Panc1 (cell line): ENCODE measurements around the gene RRM1. TPM values are rescaled to one million over a fixed set of nuclear protein-coding genes. Genes with fewer than 3 reads are reported as not detected.

Source experiments
- ATAC-seq: fragments of 200-7000 bp; cut with Tn5 transposase; 2 replicates; pipeline ENCODE4 v1.9.1; 2020; ENCODE audit warnings: mild to moderate bottlenecking, moderate library complexity
- BruUV-seq: library from RNA; stranded (reverse); fragments of 400-500 nt; replicated peaks from 2 replicates; lab custom pipeline; 2021; lab: Mats Ljungman, UMichigan
- CTCF ChIA-PET: fragments of 300-600 bp; sonication (Branson Sonifier 250); formaldehyde crosslinking; loops from one replicate; lab custom pipeline; 2022; ENCODE audit warnings: antibody characterized with exemption; lab: Charles Lee
- POLR2A ChIA-PET: fragments of 300-600 bp; sonication (Branson Sonifier 250); formaldehyde crosslinking; loops from one replicate; lab custom pipeline; 2022; ENCODE audit warnings: antibody characterized with exemption; lab: Charles Lee
- DNase-seq: peaks from one replicate; pipeline ENCODE4 v3.0.0-alpha.2; 2010; ENCODE audit warnings: low read depth, low spot score
- H3K27ac ChIP-seq: 2 replicates; pipeline ENCODE4 v1.5.1; 2011; ENCODE audit warnings: mild to moderate bottlenecking, low read length, inconsistent platforms
- H3K27me3 ChIP-seq: fragments of 200-500 bp; sonication (Bioruptor generic); 2 replicates; pipeline ENCODE4 v1.6.0; 2014; ENCODE audit warnings: low read length, inconsistent platforms; ENCODE audit not compliant: control insufficient read depth, insufficient read depth
- H3K36me3 ChIP-seq: fragments of 200-500 bp; sonication (Bioruptor generic); 2 replicates; pipeline ENCODE4 v1.5.1; 2014; ENCODE audit warnings: inconsistent platforms, mild to moderate bottlenecking, low read length, moderate library complexity; ENCODE audit not compliant: control insufficient read depth, insufficient read depth
- H3K4me1 ChIP-seq: 2 replicates; pipeline ENCODE4 v1.5.1; 2011; ENCODE audit warnings: inconsistent platforms, mild to moderate bottlenecking, low read length, moderate library complexity; ENCODE audit not compliant: control insufficient read depth, insufficient read depth
- H3K4me3 ChIP-seq, 2 experiments: 2 replicates each; pipeline ENCODE4 v1.5.1; 2011 to 2012; ENCODE audit warnings: low read depth in 2 of 2, low read length in 2 of 2, mild to moderate bottlenecking in 2 of 2, inconsistent platforms in 1 of 2, moderate library complexity in 1 of 2
- H3K9me3 ChIP-seq: fragments of 200-500 bp; sonication (Bioruptor generic); 2 replicates; pipeline ENCODE4 v1.5.1; 2014; ENCODE audit warnings: low read depth, mild to moderate bottlenecking, inconsistent platforms, low read length, moderate library complexity; ENCODE audit not compliant: control insufficient read depth, insufficient read depth
- POLR2AphosphoS5 ChIP-seq: IDR thresholded peaks from 2 replicates; pipeline ENCODE4 v1.6.1; 2012; ENCODE audit warnings: mild to moderate bottlenecking, low read depth, low read length, moderate library complexity
- SIN3A ChIP-seq: IDR thresholded peaks from 2 replicates; pipeline ENCODE4 v1.6.1; 2012; ENCODE audit warnings: low read depth, mild to moderate bottlenecking, low read length, moderate library complexity, borderline replicate concordance; ENCODE audit not compliant: insufficient read depth
- TCF7L2 ChIP-seq: IDR thresholded peaks from 2 replicates; pipeline ENCODE4 v1.6.1; 2011; ENCODE audit warnings: mild to moderate bottlenecking, low read depth, low read length, inconsistent platforms
- in situ Hi-C: cut with HindIII; loops from 2 replicates; pipeline ENCODE4 v1.10.0; 2016; ENCODE audit warnings: low sequenced_read_pairs, low pct_unique_long_range_greater_than_20kb
- intact Hi-C: fragments of 100-400 bp; cut with micrococcal nuclease; formaldehyde crosslinking; loops from one replicate; pipeline ENCODE4 v1.10.0; 2022; ENCODE audit not compliant: unreplicated experiment
- total RNA-seq: library from RNA; stranded (reverse); gene quantifications from one replicate; pipeline ENCODE4 v1.2.1, GENCODE V29; 2021; ENCODE audit not compliant: unreplicated experiment
- TF ChIP-seq, protein P1 (sequence below), 2 experiments: IDR thresholded peaks; 2 replicates each; pipeline ENCODE4 v1.6.1; 2011 to 2012; ENCODE audit warnings: low read depth in 2 of 2, control low read depth in 1 of 2, low read length in 1 of 2, mild to moderate bottlenecking in 1 of 2, moderate library complexity in 1 of 2; ENCODE audit not compliant: insufficient read depth in 1 of 2
- TF ChIP-seq, protein P2 (sequence below): fragments of 450-650 bp; IDR thresholded peaks from 2 replicates; pipeline ENCODE4 v1.5.1; 2017; ENCODE audit warnings: mild to moderate bottlenecking

RRM1 gene
- total RNA-seq, 1 experiment from 2014 or later, result 143 TPM

DNA sequence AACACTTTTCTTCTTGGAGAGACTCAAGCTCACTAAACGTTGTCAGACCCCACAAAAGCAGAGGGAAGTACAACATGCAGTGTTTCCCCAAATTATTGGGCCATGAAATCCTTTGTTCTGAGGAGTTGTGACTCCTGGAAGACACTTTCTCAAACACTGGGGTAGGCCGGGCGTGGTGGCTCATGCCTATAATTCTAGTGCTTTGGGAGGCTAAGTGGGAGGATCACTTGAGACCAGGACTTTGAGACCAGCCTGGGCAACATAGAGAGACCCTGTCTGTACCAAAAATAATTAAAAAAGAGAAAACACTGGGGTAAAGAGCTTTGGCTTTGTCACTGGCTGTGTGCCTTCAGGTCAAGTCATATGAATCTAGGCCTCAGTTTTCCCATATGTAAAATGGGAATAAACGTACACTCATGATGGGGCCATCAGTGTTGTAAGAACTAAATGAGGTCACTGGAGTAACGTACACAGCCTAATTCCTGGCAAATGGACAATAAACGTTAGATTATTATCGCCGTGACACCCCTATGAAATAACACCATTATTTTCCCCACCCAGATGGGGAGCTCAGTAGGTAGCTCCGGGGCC is 92.0 kb downstream of the RRM1 start:
- H3K36me3 ChIP-seq, result no peaks in the 10 kb centered on the region
- ATAC-seq, result no peak
- H3K27me3 ChIP-seq, result peaks cover 6% of the 10 kb centered on the region; the same call in 1 of the 2 replicates
- CTCF ChIA-PET, result interaction anchor here (0.8 to 3.3 kb wide), 6 partner anchors 8 to 365 kb away, joined by 3 to 38 read pairs (median 6); no protein-coding TSS in a partner anchor
- POLR2A ChIA-PET, result no interaction called here
- H3K9me3 ChIP-seq, result no peaks in the 10 kb centered on the region
- TF ChIP-seq, protein P1, sequence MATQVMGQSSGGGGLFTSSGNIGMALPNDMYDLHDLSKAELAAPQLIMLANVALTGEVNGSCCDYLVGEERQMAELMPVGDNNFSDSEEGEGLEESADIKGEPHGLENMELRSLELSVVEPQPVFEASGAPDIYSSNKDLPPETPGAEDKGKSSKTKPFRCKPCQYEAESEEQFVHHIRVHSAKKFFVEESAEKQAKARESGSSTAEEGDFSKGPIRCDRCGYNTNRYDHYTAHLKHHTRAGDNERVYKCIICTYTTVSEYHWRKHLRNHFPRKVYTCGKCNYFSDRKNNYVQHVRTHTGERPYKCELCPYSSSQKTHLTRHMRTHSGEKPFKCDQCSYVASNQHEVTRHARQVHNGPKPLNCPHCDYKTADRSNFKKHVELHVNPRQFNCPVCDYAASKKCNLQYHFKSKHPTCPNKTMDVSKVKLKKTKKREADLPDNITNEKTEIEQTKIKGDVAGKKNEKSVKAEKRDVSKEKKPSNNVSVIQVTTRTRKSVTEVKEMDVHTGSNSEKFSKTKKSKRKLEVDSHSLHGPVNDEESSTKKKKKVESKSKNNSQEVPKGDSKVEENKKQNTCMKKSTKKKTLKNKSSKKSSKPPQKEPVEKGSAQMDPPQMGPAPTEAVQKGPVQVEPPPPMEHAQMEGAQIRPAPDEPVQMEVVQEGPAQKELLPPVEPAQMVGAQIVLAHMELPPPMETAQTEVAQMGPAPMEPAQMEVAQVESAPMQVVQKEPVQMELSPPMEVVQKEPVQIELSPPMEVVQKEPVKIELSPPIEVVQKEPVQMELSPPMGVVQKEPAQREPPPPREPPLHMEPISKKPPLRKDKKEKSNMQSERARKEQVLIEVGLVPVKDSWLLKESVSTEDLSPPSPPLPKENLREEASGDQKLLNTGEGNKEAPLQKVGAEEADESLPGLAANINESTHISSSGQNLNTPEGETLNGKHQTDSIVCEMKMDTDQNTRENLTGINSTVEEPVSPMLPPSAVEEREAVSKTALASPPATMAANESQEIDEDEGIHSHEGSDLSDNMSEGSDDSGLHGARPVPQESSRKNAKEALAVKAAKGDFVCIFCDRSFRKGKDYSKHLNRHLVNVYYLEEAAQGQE (IDR thresholded peaks at IDR 0.05; ENCODE audit: insufficient read depth in 1 of 2, low read depth in 2 of 2, low read length in 1 of 2), result no peak
- TF ChIP-seq POLR2AphosphoS5 (no peak), TCF7L2 (no peak), SIN3A (no peak)
- TF ChIP-seq, protein P2, sequence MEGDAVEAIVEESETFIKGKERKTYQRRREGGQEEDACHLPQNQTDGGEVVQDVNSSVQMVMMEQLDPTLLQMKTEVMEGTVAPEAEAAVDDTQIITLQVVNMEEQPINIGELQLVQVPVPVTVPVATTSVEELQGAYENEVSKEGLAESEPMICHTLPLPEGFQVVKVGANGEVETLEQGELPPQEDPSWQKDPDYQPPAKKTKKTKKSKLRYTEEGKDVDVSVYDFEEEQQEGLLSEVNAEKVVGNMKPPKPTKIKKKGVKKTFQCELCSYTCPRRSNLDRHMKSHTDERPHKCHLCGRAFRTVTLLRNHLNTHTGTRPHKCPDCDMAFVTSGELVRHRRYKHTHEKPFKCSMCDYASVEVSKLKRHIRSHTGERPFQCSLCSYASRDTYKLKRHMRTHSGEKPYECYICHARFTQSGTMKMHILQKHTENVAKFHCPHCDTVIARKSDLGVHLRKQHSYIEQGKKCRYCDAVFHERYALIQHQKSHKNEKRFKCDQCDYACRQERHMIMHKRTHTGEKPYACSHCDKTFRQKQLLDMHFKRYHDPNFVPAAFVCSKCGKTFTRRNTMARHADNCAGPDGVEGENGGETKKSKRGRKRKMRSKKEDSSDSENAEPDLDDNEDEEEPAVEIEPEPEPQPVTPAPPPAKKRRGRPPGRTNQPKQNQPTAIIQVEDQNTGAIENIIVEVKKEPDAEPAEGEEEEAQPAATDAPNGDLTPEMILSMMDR, result no peak
- intact Hi-C loops (loop anchor here (1.0 to 10.0 kb wide), 6 partner anchors 307 to 1098 kb away; partner anchors contain the start of genes OR51V1 and TRIM68), in situ Hi-C loops (no loop called here)
- BruUV-seq, result no TSS peak
- DNase-seq, result no peak
- H3K4me1 ChIP-seq, result no peaks in the 10 kb centered on the region
- H3K4me3 ChIP-seq, result peak overlapping the region; percentile 58 to 66
- H3K27ac ChIP-seq, result 0 out of 2 replicates have a peak overlapping the region, but pooled peaks have one; percentile 25

DNA sequence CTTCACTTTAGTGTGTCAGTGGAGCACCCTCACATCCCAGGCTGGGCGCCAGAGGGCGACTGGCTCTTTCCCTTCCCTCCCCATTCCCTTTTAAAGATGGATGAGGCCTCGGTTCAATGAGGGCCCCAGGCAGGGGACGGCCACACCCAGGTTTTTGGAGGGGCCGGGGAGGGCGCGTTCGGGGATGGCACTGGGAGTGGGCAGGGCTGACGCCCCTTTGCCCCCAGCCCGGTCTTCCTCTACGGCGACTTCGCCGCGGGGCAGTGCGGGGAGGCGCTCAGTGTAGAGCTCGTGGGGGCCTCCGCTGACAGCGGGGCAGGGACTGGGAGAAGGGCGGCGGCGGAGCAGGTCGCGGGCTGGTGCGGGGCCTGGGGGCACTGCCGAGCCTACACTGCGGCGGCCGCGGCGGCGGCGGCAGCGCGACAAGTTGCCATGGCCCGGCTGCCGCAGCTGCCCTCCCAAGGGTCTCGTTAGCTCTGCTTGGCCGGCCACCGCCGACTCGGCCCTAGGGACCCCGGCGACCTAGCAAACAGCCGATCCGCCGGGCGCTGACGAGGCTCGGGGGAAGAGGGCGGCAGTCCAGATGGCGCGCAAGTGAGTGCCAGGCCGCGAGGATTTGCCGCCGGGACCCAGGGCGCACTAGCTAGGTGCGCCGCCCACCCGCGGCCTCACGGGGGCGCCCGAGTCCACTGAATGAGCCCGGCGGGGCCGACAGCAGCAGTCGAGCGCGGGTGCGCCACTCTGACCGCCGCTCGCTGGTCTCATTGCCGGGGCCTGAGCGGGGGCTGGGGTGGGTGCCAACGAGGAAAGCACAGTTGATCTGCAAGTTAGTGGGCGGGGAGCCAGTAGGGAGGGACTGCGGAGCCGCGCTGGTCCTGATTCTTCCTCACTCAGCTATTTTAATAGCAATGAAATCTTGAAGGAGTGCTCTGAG is 92.7 kb downstream of the RRM1 start:
- TF ChIP-seq POLR2AphosphoS5 (no peak), TCF7L2 (no peak), SIN3A (peak; percentile 81; the same call in 1 of the 2 replicates)
- TF ChIP-seq, protein P1 (IDR thresholded peaks at IDR 0.05; ENCODE audit: insufficient read depth in 1 of 2, low read depth in 2 of 2, low read length in 1 of 2), result no peak
- TF ChIP-seq, protein P2, result peak; percentile 99
- in situ Hi-C loops, result no loop called here
- ChIA-PET POLR2A (no interaction called here), CTCF (interaction anchor here (0.6 to 3.3 kb wide), 11 partner anchors 9 to 670 kb away, joined by 3 to 38 read pairs (median 4); no protein-coding TSS in a partner anchor)
- peaks cover 6% of the 10 kb centered on the region; the same call in 1 of the 2 replicates for H3K27me3 ChIP-seq
- no peaks in the 10 kb centered on the region for H3K9me3 ChIP-seq
- DNase-seq (peak; percentile 52), ATAC-seq (peak; percentile 94)
- no peaks in the 10 kb centered on the region for H3K36me3 ChIP-seq
- intact Hi-C loops, result loop anchor here (1.0 to 10.0 kb wide), 6 partner anchors 306 to 1097 kb away; partner anchors contain the start of genes OR51V1 and TRIM68
- 0 out of 2 replicates have a peak overlapping the region, but pooled peaks have one; percentile 25 for H3K27ac ChIP-seq
- BruUV-seq, result no TSS peak
- peak overlapping the region; percentile 58 to 66 for H3K4me3 ChIP-seq
- H3K4me1 ChIP-seq, result no peaks in the 10 kb centered on the region
